Panc1 (cell line): Measurements from ENCODE around the gene DPH3. TPM values are rescaled to one million over a fixed set of nuclear protein-coding genes. Genes with fewer than 3 reads are reported as not detected.

Experiments used
- ATAC-seq: fragments of 200-7000 bp; cut with Tn5 transposase; 2 replicates; pipeline ENCODE4 v1.9.1; 2020; ENCODE audit warnings: mild to moderate bottlenecking, moderate library complexity
- BruUV-seq: library from RNA; stranded (reverse); fragments of 400-500 nt; replicated peaks from 2 replicates; lab custom pipeline; 2021; lab: Mats Ljungman, UMichigan
- CTCF ChIA-PET: fragments of 300-600 bp; sonication (Branson Sonifier 250); formaldehyde crosslinking; loops from one replicate; lab custom pipeline; 2022; ENCODE audit warnings: antibody characterized with exemption; lab: Charles Lee
- POLR2A ChIA-PET: fragments of 300-600 bp; sonication (Branson Sonifier 250); formaldehyde crosslinking; loops from one replicate; lab custom pipeline; 2022; ENCODE audit warnings: antibody characterized with exemption; lab: Charles Lee
- DNase-seq: peaks from one replicate; pipeline ENCODE4 v3.0.0-alpha.2; 2010; ENCODE audit warnings: low read depth, low spot score
- H3K27ac ChIP-seq: 2 replicates; pipeline ENCODE4 v1.5.1; 2011; ENCODE audit warnings: mild to moderate bottlenecking, low read length, inconsistent platforms
- H3K27me3 ChIP-seq: fragments of 200-500 bp; sonication (Bioruptor generic); 2 replicates; pipeline ENCODE4 v1.6.0; 2014; ENCODE audit warnings: low read length, inconsistent platforms; ENCODE audit not compliant: control insufficient read depth, insufficient read depth
- H3K36me3 ChIP-seq: fragments of 200-500 bp; sonication (Bioruptor generic); 2 replicates; pipeline ENCODE4 v1.5.1; 2014; ENCODE audit warnings: inconsistent platforms, mild to moderate bottlenecking, low read length, moderate library complexity; ENCODE audit not compliant: control insufficient read depth, insufficient read depth
- H3K4me1 ChIP-seq: 2 replicates; pipeline ENCODE4 v1.5.1; 2011; ENCODE audit warnings: inconsistent platforms, mild to moderate bottlenecking, low read length, moderate library complexity; ENCODE audit not compliant: control insufficient read depth, insufficient read depth
- H3K4me3 ChIP-seq, 2 experiments: 2 replicates each; pipeline ENCODE4 v1.5.1; 2011 to 2012; ENCODE audit warnings: low read depth in 2 of 2, low read length in 2 of 2, mild to moderate bottlenecking in 2 of 2, inconsistent platforms in 1 of 2, moderate library complexity in 1 of 2
- H3K9me3 ChIP-seq: fragments of 200-500 bp; sonication (Bioruptor generic); 2 replicates; pipeline ENCODE4 v1.5.1; 2014; ENCODE audit warnings: low read depth, mild to moderate bottlenecking, inconsistent platforms, low read length, moderate library complexity; ENCODE audit not compliant: control insufficient read depth, insufficient read depth
- POLR2AphosphoS5 ChIP-seq: IDR thresholded peaks from 2 replicates; pipeline ENCODE4 v1.6.1; 2012; ENCODE audit warnings: mild to moderate bottlenecking, low read depth, low read length, moderate library complexity
- SIN3A ChIP-seq: IDR thresholded peaks from 2 replicates; pipeline ENCODE4 v1.6.1; 2012; ENCODE audit warnings: low read depth, mild to moderate bottlenecking, low read length, moderate library complexity, borderline replicate concordance; ENCODE audit not compliant: insufficient read depth
- in situ Hi-C: cut with HindIII; loops from 2 replicates; pipeline ENCODE4 v1.10.0; 2016; ENCODE audit warnings: low sequenced_read_pairs, low pct_unique_long_range_greater_than_20kb
- intact Hi-C: fragments of 100-400 bp; cut with micrococcal nuclease; formaldehyde crosslinking; loops from one replicate; pipeline ENCODE4 v1.10.0; 2022; ENCODE audit not compliant: unreplicated experiment
- total RNA-seq: library from RNA; stranded (reverse); gene quantifications from one replicate; pipeline ENCODE4 v1.2.1, GENCODE V29; 2021; ENCODE audit not compliant: unreplicated experiment
- TF ChIP-seq, protein P1 (sequence below): fragments of 450-650 bp; IDR thresholded peaks from 2 replicates; pipeline ENCODE4 v1.5.1; 2017; ENCODE audit warnings: mild to moderate bottlenecking
- TF ChIP-seq, protein P2 (sequence below), 2 experiments: IDR thresholded peaks; 2 replicates each; pipeline ENCODE4 v1.6.1; 2011 to 2012; ENCODE audit warnings: low read depth in 2 of 2, control low read depth in 1 of 2, low read length in 1 of 2, mild to moderate bottlenecking in 1 of 2, moderate library complexity in 1 of 2; ENCODE audit not compliant: insufficient read depth in 1 of 2

DPH3 gene
- total RNA-seq, 1 experiment from 2014 or later = 16.5 TPM

- H3K36me3 ChIP-seq = no peaks in the 10 kb centered on the region
- no TSS peak for BruUV-seq
- ChIA-PET CTCF (no interaction called here), POLR2A (no interaction called here)
- intact Hi-C loops (no loop called here), in situ Hi-C loops (no loop called here)
- DNase-seq (no peak), ATAC-seq (no peak)
- TF ChIP-seq, protein P1, sequence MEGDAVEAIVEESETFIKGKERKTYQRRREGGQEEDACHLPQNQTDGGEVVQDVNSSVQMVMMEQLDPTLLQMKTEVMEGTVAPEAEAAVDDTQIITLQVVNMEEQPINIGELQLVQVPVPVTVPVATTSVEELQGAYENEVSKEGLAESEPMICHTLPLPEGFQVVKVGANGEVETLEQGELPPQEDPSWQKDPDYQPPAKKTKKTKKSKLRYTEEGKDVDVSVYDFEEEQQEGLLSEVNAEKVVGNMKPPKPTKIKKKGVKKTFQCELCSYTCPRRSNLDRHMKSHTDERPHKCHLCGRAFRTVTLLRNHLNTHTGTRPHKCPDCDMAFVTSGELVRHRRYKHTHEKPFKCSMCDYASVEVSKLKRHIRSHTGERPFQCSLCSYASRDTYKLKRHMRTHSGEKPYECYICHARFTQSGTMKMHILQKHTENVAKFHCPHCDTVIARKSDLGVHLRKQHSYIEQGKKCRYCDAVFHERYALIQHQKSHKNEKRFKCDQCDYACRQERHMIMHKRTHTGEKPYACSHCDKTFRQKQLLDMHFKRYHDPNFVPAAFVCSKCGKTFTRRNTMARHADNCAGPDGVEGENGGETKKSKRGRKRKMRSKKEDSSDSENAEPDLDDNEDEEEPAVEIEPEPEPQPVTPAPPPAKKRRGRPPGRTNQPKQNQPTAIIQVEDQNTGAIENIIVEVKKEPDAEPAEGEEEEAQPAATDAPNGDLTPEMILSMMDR = no peak
- TF ChIP-seq SIN3A (no peak), POLR2AphosphoS5 (no peak)
- TF ChIP-seq, protein P2, sequence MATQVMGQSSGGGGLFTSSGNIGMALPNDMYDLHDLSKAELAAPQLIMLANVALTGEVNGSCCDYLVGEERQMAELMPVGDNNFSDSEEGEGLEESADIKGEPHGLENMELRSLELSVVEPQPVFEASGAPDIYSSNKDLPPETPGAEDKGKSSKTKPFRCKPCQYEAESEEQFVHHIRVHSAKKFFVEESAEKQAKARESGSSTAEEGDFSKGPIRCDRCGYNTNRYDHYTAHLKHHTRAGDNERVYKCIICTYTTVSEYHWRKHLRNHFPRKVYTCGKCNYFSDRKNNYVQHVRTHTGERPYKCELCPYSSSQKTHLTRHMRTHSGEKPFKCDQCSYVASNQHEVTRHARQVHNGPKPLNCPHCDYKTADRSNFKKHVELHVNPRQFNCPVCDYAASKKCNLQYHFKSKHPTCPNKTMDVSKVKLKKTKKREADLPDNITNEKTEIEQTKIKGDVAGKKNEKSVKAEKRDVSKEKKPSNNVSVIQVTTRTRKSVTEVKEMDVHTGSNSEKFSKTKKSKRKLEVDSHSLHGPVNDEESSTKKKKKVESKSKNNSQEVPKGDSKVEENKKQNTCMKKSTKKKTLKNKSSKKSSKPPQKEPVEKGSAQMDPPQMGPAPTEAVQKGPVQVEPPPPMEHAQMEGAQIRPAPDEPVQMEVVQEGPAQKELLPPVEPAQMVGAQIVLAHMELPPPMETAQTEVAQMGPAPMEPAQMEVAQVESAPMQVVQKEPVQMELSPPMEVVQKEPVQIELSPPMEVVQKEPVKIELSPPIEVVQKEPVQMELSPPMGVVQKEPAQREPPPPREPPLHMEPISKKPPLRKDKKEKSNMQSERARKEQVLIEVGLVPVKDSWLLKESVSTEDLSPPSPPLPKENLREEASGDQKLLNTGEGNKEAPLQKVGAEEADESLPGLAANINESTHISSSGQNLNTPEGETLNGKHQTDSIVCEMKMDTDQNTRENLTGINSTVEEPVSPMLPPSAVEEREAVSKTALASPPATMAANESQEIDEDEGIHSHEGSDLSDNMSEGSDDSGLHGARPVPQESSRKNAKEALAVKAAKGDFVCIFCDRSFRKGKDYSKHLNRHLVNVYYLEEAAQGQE (IDR thresholded peaks at IDR 0.05; ENCODE audit: insufficient read depth in 1 of 2, low read depth in 2 of 2, low read length in 1 of 2) = no peak
- H3K4me3 ChIP-seq = no peak overlapping the region
- H3K27me3 ChIP-seq = no peaks in the 10 kb centered on the region
- no peaks in the 10 kb centered on the region for H3K4me1 ChIP-seq
- H3K9me3 ChIP-seq = no peaks in the 10 kb centered on the region
- no peak overlapping the region for H3K27ac ChIP-seq
Measured at GRCh38 chr3:16221990-16222389, 42.8 kb downstream of the DPH3 start.

- Histone ChIP-seq H3K4me3 (no peak overlapping the region), H3K9me3 (no peaks in the 10 kb centered on the region), H3K27ac (no peak overlapping the region), H3K27me3 (no peaks in the 10 kb centered on the region), H3K4me1 (no peaks in the 10 kb centered on the region), H3K36me3 (no peaks in the 10 kb centered on the region)
- DNase-seq (no peak), ATAC-seq (no peak)
- CTCF ChIA-PET = no interaction called here
- no peak for TF ChIP-seq POLR2AphosphoS5
- TF ChIP-seq, protein P2 (IDR thresholded peaks at IDR 0.05; ENCODE audit: insufficient read depth in 1 of 2, low read depth in 2 of 2, low read length in 1 of 2) = no peak
- intact Hi-C loops = no loop called here
- POLR2A ChIA-PET = no interaction called here
- in situ Hi-C loops = no loop called here
- BruUV-seq = no TSS peak
Measured at GRCh38 chr3:16219777-16220176, 45.0 kb downstream of the DPH3 start.
